OCI-M2 (cell line): Measurements from ENCODE around the gene SLC4A1.

Source experiments
- DNase-seq: peaks from one replicate; lab custom pipeline; 2025; ENCODE audit not compliant: unreplicated experiment; lab: John Stamatoyannopoulos, UW

The SLC4A1 gene

GRCh38 chr17:44221084-44221861, 46.7 kb downstream of the SLC4A1 start:
- no peak for DNase-seq

DNA sequence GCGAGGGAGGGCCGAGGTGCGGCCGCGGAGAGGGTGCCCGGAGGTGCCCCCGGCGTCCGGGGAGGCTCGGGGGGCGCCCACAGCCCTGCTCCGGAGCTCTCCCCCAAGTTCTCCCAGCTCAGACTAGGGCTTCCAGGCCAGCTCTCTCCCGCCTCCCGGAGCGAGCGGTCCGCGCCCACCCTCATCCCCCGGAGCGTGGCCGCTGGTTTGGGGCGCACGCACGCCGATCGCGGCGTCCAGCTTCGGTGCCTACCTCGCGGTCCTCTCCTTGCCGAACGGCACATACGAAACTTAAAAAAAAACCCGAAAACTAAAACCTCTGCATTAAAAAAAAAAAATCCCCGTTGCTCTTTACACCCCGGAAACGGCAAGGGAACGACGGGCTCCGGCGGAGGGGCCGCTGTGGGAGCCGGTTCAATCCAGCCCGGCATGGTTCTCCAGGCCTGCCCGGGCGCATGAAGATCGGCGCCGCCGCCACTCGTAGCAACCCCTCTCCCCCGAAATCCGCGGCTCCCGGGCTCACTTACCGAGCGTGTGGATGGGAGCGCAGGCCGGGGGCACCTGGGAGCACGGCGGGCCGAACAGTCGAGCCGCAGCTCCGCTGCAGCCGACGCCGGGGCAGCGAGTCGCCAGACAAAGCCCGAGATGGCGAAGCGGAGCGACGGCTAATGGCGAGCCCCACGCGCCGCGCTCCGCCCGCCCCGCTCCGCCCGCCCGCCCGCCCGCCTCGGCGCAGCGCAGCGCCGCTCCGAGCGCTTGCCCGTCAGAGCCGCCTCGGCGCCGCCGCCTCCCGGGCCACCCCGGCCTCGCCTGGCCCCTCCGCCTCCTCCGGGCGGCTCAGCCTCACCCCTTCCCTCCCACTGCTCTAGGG, 47.5 kb downstream of the SLC4A1 start:
- no peak for DNase-seq

DNA sequence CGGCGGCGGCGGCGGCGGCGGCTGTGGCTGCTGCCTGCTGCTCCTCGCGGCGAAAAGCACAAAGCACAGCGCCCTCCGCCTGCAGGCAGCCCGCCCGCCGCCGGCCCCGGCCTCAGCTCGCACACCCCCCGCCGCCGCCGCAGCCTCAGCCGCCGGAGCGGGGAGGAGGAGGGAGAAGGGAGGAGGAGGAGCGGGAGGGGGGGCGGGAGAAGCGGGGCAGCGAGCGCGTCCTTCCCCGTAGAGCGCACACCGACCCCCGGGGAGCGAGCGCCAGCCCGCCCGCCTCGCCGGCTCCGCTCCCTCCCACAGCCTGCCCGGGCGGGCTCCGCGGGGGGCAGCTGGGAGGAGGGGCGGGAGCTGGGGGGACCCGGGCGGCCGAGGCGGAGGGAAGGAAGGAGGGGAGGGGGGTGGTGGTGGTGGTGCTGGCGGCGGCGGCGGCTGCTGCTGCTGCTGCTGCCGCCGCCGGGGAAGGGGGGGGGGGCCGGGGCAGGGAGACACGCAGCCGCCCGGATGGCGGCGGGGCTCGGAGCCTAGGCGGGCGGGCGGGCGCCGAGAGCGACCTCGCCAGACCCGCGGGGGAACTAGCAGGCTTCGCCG, 48.2 kb downstream of the SLC4A1 start, which contains the start of gene UBTF:
TSS of gene UBTF (minus strand) at position 60 of the 597 bp plus-strand sequence. CDS start 1,446 bp downstream, outside the sequence.
- no peak for DNase-seq

DNA sequence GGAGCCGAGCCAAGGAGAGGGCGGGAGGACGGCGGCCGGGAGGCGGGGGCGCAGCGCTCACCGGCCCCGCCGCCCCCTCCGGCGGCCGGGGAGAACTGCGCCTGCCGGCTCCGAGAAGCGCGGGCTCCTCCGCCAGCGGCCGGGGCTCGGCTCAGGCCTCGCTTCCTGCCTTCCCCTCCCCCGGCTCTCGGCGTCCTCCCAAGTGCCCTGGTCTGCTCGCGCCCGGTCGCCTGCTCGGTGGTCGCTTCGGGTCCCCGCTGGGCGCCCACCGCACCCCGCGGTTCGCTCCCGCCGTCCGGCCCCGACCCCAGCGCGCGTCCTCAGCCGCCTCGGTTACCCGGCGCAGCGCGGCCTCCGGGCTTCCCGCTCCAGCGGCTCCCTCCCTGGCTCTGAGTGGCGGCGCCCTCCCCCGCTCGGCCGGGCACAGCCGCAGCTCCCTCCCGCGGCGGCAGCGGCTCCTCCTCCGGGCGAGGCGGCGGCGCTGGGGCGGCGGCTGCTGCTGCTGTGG, 48.8 kb downstream of the SLC4A1 start:
- no peak for DNase-seq

DNA sequence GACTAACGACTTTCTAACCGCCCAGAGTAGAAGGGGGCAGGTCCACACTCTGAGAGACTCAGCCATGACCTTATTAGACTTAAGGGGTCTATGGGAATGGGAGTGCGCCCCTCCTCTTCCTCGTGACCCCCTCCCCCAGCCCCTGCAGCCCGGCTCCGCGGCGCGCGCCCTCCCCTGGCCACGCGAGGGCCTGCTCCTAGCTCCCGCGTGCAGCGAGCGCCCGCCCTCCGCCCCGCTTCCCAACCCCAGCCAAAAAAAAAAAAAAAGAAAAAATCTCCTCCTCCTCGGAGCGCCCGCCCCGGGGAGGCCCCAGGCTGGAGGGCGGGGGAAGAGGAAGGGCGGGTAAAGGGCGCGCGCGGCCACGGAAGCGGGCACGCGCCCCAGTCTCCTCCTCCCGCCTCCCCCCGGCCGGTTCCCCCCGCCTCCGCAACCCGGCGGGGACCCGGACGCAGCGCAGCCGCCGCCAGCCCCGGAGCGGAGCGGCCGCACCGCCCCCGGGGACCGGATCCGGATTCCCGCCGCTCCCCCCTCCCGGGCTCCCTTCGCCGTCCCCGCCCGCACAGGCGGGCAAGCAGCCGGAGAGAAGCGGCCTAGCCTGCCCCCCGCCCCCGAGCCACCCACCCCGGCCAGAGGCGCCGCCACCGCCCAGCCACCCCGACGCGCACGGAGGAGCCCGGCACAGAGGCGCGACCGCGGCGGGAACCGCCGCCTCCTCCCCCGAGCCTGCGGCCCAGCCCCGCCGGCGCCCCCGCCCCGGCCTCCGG, 49.4 kb downstream of the SLC4A1 start:
- no peak for DNase-seq

DNA sequence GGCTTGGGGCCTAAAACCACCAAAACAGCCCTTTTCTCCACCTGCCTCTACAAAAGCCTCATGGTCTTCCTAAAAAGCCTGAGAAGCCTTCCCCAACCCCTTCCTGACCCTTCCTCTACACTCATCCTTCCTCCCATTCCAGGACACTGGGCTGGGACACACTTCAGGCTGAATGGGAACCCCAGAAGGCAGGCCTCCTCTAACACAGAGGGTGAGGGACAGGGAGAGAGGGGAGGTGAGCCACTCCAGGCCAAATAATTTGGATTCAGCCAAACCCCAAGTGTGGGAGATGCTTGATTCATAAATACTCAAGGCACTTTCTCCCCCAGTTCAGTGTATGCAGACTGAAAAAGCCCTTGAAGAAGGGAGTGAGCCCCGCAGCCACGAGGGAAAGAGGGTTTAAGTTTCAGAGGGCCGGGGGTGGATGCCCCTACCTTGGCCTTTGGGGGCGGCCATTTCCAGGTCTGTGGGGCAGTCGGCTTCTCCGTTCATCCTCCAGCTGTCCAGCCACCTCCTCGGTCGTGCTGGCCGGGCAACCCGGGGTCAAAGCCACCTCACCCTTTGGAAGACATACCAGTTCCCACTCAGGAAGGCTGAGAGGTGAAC, 50.1 kb downstream of the SLC4A1 start:
- no peak for DNase-seq

DNA sequence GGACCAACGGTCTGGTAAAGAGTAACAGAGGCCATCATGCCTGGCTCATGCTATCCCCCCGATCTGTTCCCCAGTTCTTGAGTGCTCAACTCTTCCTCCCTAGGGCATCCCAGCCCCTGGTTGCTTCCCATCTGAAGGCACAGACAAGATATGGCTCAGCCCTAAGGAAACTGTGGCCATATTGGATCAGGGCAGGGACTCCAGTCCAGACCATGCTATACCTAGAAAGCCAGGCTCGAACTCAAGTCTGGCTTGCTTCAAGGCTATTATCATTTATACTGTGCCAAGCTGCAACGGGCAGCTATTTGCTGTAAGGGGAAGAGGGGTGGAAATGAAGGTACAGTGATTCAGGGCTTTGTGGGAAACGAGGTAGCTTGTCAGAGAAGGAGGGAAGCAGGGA, 51.2 kb downstream of the SLC4A1 start:
- DNase-seq = no peak

GRCh38 chr17:44216173-44216572, 51.8 kb downstream of the SLC4A1 start:
- no peak for DNase-seq

DNA sequence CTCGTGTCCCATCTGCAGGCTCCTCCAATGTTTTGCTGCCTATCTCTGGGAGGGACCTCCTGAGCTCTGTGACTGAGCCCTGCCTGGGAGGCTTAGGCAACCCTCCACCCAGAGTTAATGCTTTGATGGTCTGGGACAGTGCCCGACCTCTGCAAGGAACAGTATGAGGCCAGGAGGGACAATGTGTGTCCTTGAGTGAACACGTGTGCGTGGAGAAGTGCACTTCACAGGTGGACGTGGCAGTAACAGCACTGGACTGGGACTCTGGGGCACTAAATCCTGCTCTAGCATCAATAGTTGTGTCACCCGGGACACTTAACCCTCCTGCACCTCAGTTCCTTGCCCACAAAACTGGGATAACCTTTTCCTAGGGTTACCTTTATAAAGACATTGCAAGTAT, 53.0 kb downstream of the SLC4A1 start:
- DNase-seq = no peak

DNA sequence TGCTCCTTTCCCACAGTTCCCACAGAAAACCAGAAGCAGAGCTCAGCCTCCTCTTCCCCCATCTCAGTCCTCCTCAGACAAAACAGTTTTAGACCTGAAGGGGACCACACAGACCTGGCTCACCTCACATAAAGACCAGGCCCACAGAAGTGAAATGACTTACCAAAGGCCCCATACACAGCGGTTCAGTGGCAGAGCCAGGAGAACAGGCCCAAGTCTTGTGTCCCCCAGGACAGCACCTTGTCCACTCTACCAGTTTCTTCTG, 53.8 kb downstream of the SLC4A1 start:
- DNase-seq = no peak

GRCh38 chr17:44213403-44214229, 54.3 kb downstream of the SLC4A1 start:
- DNase-seq = no peak

GRCh38 chr17:44212507-44213402, 55.2 kb downstream of the SLC4A1 start:
- DNase-seq = no peak

GRCh38 chr17:44211281-44212265, 56.4 kb downstream of the SLC4A1 start:
- DNase-seq = no peak

GRCh38 chr17:44210342-44211192, 57.4 kb downstream of the SLC4A1 start:
- no peak for DNase-seq

DNA sequence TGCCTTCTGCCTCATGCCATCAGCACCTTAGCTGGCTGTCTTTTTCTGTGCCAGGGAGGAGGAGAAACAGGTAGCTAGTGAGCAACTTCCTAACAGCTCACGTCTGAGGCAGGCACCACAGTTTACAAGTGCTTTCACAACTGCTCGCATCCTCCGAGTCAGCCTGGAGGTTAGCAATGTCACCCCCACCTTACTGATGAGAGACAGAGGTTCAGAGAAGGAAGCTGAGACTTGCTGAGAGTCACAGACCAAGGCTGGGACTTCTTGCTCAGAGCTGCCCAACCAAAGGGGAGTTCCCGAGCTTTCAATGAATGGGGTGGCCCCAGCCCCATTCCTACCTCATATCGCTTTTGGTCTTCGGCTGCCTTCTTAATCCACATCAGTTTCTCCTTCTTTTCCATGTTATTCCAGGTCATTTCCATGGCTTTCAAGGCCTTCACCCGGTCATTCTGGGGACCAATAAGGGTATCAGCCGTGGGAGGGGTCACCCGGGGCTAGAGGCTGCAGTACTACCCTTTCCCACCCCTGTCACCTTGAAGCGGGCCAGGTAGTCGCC, 58.1 kb downstream of the SLC4A1 start:
- no peak for DNase-seq

- DNase-seq = no peak
Measured at GRCh38 chr17:44207743-44208142, 60.2 kb downstream of the SLC4A1 start.
